ENCODE data around the gene GPR37.

DNA sequence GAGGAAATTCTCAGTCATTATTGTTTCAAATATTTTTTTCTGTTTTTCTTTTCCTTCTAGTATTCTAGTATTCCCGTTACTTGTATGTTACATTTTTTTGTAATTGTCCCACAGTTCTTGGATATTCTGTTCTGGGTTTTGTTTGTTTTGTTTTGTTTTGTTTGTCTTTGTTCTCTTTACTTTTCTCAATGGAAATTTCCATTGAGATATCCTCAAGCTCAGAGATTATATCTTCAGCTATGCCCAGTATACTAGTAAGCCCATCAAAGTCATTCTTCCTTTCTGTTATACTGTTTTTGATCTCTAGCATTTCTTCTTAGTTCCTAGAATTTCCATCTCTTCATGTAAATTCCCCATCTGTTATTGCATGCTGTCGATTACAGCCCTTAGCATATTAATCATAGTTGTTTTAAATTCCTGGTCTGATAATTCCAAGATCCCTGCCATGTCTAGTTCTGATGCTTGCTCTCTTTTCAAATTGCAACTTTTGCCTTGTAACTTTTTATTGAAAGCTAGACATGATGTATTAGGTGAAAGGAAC is 27.8 kb downstream of the GPR37 start:
- TF ChIP-seq RAD21 (conservative IDR thresholded peaks at IDR 0.05 in 1 of 2, IDR thresholded peaks at IDR 0.05 in 1 of 2) (no peak), MAZ (IDR thresholded peaks at IDR 0.05; ENCODE audit: borderline replicate concordance, low read depth, low read length) (no peak), SMC3 (IDR thresholded peaks at IDR 0.05) (no peak)
- TF ChIP-seq, protein P1, sequence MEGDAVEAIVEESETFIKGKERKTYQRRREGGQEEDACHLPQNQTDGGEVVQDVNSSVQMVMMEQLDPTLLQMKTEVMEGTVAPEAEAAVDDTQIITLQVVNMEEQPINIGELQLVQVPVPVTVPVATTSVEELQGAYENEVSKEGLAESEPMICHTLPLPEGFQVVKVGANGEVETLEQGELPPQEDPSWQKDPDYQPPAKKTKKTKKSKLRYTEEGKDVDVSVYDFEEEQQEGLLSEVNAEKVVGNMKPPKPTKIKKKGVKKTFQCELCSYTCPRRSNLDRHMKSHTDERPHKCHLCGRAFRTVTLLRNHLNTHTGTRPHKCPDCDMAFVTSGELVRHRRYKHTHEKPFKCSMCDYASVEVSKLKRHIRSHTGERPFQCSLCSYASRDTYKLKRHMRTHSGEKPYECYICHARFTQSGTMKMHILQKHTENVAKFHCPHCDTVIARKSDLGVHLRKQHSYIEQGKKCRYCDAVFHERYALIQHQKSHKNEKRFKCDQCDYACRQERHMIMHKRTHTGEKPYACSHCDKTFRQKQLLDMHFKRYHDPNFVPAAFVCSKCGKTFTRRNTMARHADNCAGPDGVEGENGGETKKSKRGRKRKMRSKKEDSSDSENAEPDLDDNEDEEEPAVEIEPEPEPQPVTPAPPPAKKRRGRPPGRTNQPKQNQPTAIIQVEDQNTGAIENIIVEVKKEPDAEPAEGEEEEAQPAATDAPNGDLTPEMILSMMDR (IDR thresholded peaks at IDR 0.05) = no peak
- TF ChIP-seq, protein P2, sequence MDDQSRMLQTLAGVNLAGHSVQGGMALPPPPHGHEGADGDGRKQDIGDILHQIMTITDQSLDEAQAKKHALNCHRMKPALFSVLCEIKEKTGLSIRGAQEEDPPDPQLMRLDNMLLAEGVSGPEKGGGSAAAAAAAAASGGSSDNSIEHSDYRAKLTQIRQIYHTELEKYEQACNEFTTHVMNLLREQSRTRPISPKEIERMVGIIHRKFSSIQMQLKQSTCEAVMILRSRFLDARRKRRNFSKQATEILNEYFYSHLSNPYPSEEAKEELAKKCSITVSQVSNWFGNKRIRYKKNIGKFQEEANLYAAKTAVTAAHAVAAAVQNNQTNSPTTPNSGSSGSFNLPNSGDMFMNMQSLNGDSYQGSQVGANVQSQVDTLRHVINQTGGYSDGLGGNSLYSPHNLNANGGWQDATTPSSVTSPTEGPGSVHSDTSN (IDR thresholded peaks at IDR 0.05) = no peak
